NCI-H748 (cell line): Measurements from ENCODE around the gene PSMD8.
"Not testable (repeated sequence)": the region's sequence is repeated elsewhere in the genome, so short reads cannot be mapped to it uniquely, and the experiment has no call there.

Experiments
- DNase-seq: peaks from one replicate; lab custom pipeline; 2025; ENCODE audit not compliant: unreplicated experiment; lab: John Stamatoyannopoulos, UW

Gene PSMD8

DNA sequence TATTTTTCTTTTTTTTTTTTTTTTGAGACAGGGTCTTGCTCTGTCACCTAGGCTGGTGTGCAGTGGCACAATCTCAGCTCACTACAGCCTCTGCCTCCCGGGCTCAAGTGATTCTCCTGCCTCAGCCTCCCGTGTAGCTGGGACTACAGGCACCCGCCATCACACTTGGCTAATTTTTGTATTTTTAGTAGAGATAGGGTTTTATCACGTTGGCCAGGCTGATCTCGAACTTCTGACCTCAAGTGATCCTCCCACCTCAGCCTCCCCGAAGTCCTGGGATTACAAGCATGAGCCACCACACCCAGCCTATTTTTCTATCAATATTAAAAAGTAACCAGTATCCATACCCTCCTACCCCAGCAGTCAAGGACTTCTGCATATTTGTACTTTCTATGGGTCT is 36.0 kb downstream of the PSMD8 start:
- DNase-seq, result not testable (repeated sequence)

GRCh38 chr19:38411041-38411712 is 36.8 kb downstream of the PSMD8 start:
- DNase-seq, result no peak

GRCh38 chr19:38411898-38412297 is 37.5 kb downstream of the PSMD8 start:
- DNase-seq, result not testable (repeated sequence)

GRCh38 chr19:38412491-38412890 is 38.1 kb downstream of the PSMD8 start:
- no peak for DNase-seq

GRCh38 chr19:38412961-38413360 is 38.6 kb downstream of the PSMD8 start:
- no peak for DNase-seq

GRCh38 chr19:38413416-38413815 is 39.0 kb downstream of the PSMD8 start:
- no peak for DNase-seq

GRCh38 chr19:38417146-38417543 is 42.8 kb downstream of the PSMD8 start:
- no peak for DNase-seq

DNA sequence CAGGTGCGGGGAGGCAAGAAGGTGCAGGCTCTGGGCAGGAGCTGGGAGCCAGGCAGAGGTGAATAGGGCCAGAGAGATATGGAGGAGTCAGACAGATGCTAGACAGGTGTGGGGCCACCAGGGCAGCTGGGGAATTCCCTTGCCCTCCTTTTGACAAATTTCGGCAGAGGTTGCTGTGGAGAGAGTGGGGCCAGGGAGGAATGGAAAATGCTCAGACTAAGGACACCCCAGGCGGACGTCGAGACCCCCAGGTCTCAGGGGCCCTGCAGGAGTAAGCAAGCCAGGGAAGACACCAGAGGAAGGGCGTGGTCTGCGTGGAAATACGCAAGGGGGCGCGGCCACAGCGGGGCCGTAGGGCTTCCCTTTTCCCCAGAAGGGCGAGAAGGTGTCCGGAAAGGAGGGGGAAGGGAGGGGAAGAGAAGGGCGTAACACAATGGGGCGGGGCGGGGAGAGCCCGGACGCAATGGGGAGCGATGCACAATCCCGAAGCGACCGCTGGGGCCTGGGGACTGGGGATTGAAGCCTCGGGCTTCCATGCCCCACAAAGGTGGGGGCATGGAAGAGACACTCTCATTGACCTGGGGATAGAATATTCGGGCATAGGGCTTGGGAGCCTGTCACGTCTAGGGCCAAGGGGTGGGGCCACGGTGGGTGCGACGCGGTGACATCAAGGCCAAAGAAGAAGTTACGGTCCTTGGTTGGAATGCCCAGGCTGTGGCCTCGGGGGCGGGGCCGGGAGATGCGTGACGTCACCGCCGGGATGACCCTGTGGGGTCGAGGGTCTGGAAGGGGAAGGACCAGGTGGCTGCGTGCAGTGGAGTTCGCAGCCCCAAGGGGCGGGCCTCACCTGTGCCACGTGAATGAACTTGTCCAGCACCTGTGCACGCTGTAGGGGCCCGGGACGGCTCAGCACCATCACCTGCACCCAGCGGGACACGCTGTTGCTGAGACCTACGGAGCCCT is 43.5 kb downstream of the PSMD8 start:
- DNase-seq, result peak; percentile 90

DNA sequence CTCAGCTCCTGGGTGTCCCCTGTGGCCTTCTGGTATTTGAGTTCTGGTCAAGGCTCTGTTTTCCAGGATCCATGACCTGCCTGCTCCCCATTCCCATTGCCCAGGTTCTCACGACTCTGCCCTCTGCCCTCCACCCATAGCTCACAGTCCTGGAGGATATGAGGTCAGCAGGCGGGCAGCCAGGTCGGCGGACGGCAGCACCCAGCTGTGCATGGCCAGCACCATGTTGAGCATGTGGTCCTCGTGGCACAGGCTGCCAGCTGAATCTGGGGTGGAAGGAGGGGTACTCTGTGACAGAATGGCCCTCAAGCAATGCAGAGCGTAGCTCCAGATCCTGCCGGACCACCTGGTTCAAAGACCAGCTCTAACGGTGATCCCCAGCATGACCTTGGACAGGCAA is 46.6 kb downstream of the PSMD8 start:
- DNase-seq, result no peak

DNA sequence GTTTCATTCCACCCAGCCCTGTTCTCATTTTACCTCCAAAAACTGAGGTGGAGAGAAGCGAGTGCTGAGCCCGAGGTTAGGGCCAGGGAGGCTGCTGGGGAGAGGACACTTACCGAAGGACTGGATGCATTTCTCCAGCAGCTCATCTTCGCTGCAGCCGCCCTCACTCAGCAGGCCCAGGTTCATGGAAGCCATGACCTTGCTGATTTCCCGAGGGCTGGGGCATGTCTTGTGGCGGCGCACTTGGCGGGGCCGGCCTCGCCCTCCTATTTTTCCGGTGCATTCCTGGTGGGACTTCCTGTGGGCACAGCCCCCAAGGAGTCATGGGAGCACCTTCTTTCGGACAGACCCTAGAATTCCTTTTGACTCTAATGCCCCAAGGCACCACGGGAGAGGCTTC is 47.5 kb downstream of the PSMD8 start:
- DNase-seq, result no peak

DNA sequence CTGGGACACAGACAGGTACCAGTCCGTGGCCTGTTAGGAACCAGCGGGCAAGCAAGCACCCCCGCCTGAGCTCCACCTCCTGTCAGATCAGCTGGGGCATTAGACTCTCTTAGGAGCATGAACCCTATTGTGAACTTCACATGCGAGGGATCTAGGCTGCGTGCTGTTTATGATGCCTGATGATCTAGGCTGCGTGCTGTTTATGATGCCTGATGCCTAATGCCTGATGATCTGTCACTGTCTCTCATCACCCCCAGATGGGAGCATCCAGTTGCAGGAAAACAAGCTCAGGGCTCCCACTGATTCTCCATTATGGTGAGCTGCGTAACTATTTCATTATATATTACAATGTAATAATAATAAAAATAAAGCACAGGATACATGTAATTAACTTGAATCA is 48.1 kb downstream of the PSMD8 start:
- no peak for DNase-seq

- DNase-seq, result no peak
Observed at GRCh38 chr19:38424272-38424671, 49.9 kb downstream of the PSMD8 start.

GRCh38 chr19:38425222-38425809 is 50.9 kb downstream of the PSMD8 start:
- DNase-seq, result no peak

- no peak for DNase-seq
Observed at GRCh38 chr19:38425810-38426466, 51.6 kb downstream of the PSMD8 start, which contains the start of gene RASGRP4. TSS of gene RASGRP4 (minus strand) at chr19:38426219. CDS start at chr19:38426091, 128 bp downstream.

DNA sequence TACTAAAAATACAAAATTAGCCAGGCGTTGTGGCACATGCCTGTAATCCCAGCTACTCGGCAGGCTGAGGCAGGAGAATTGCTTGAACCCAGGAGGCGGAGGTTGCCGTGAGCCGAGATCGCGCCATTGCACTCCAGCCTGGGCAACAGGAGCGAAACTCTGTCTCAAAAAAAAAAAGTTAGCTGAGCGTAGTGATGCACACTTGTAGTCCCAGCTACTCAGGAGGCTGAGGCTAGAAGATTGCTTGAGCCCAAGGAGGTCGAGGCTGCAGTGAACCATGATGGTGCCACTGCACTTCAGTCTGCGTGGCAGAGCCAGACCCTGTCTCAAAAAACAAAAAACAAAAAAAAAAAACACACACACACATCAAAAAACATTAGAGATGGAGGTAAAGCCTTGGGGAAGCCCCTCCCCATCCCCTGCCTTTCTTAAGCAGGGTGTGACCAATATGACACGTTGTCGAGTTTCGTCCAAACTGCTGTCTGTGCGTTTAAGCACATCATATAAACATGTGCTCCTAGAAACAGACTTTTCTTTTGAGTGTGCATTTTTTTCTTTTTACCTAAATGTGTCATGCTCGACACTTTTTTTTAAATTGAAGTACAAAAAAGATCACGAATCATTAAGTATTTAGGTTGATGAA is 52.8 kb downstream of the PSMD8 start:
- not testable (repeated sequence) for DNase-seq

DNA sequence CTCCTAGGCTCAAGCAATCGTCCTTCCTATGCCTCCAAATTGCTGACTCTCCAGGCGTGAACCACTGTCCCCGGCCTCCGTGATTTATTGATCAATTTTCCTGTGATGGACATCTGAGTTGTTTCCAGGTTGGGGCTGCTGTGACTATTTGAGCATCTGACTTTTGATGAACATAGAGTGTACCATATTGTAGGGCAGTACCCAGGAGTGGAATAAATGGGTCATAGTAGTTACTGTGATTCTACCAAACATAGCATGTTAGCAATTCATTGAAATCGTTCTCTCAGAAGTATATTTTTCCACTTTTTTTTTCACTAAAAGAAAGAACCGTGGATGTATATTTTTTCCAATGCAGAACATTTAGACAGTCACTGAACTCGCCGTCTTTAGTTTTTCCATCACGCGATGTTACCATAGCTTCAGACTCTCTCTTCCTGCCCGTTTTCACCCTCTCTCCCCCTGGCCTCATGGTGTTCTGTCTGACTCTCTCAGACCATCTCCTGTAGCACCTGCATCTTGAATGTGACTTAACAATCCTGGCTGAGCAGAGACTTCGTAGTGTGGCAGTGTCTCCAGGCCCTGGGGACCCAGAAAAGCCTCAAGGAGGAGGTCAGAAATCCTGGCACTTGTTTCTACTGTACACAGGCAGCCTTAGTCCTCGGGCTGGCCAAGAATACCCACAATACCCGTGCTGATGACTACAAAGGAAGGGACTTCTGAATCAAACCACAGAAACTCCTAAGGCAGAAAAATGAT is 54.9 kb downstream of the PSMD8 start:
- DNase-seq, result no peak

DNA sequence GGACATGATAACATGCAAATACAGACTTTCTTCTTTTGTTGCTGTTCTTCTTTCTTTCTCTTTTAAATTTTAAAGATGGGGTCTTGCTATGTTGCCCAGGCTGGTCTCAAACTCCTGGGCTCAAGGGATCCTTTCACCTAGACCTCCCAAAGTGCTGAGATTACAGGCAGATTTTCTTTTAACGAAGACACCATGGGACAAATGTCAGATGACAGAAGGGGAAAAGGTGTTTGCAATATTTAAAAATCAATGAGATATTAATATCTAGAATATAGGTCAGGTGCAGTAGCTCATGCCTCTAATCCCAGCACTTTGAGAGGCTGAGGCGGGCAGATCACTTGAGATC is 55.4 kb downstream of the PSMD8 start:
- DNase-seq, result no peak

GRCh38 chr19:38430931-38431330 is 56.6 kb downstream of the PSMD8 start:
- DNase-seq, result no peak

DNA sequence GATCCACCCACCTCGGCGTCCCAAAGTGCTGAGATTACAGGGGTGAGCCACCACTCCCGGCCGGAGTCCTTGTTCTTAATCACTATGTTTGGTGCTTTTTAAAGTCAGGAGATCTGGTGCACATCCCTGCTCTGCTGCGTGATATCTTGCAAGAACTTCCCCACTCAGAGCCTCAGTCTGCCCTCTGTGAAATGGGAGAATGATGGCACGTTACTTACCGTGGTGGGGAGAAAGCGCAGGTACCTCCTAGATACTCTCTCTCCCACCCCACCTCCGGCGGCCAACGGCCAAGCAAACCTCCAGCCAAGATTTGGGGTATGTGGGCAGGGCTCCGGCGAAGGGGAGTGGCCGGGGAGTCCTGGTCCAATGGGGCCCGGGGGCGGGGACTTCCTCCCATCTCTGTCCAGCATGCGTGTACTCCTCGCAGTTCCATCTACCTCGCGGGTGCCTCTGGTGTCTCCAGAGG is 58.9 kb downstream of the PSMD8 start, which contains the start of gene RYR1:
Gene RYR1 (plus strand): TSS at position 424 of the 466 bp plus-strand sequence. CDS start 139 bp downstream, outside the sequence.
- DNase-seq, result no peak
